CD8-positive, alpha-beta memory T cell (primary cell): Measurements from ENCODE around the gene CCL21. TPM values are rescaled to one million over a fixed set of nuclear protein-coding genes. Genes with fewer than 3 reads are reported as not detected.

Source experiments
- CTCF ChIA-PET: fragments of 350-600 bp; sonication (Branson Sonifier 250); formaldehyde crosslinking; loops from one replicate; lab custom pipeline; 2021; ENCODE audit warnings: antibody characterized with exemption; lab: Charles Lee
- POLR2A ChIA-PET: fragments of 350-600 bp; sonication (Branson Sonifier 250); formaldehyde crosslinking; loops from one replicate; lab custom pipeline; 2021; ENCODE audit warnings: antibody characterized with exemption; lab: Charles Lee
- DNase-seq, 5 donors: peaks; one replicate each; pipeline versions ENCODE4 v3.0.0 to v3.0.0-alpha.2; 2020 to 2022; ENCODE audit warnings: mixed read lengths in 1 of 5
- H3K27ac ChIP-seq: one replicate; pipeline ENCODE4 v1.7.0; 2013; ENCODE audit warnings: low read depth, mild to moderate bottlenecking, low read length, moderate library complexity
- H3K27me3 ChIP-seq: 2 replicates; pipeline ENCODE4 v1.7.0; 2013; ENCODE audit warnings: low read length, mild to moderate bottlenecking; ENCODE audit not compliant: insufficient read depth, poor library complexity, severe bottlenecking
- H3K36me3 ChIP-seq: 2 replicates; pipeline ENCODE4 v1.7.0; 2013; ENCODE audit warnings: mild to moderate bottlenecking, low read length, moderate library complexity; ENCODE audit not compliant: insufficient read depth
- H3K4me1 ChIP-seq: 2 replicates; pipeline ENCODE4 v1.7.0; 2013; ENCODE audit warnings: mild to moderate bottlenecking, low read length, moderate library complexity; ENCODE audit not compliant: insufficient read depth
- H3K4me3 ChIP-seq: 2 replicates; pipeline ENCODE4 v1.7.0; 2013; ENCODE audit warnings: mild to moderate bottlenecking, low read length
- H3K9me3 ChIP-seq: 2 replicates; pipeline ENCODE4 v1.7.0; 2013; ENCODE audit warnings: mild to moderate bottlenecking, low read length
- H3K27ac Mint-ChIP-seq, 8 donors: one replicate each; pipeline ENCODE4 v1.8.0; 2020 to 2021; ENCODE audit warnings: mixed read lengths in 8 of 8, mild to moderate bottlenecking in 6 of 8, inconsistent platforms in 3 of 8, moderate library complexity in 3 of 8
- H3K27me3 Mint-ChIP-seq, 2 donors: one replicate each; pipeline ENCODE4 v1.8.0; 2020 to 2021; ENCODE audit warnings: mixed read lengths in 2 of 2, mild to moderate bottlenecking in 1 of 2, moderate library complexity in 1 of 2
- H3K36me3 Mint-ChIP-seq, 3 donors: one replicate each; pipeline ENCODE4 v1.8.0; 2020 to 2021; ENCODE audit warnings: mixed read lengths in 3 of 3, inconsistent platforms in 1 of 3, mild to moderate bottlenecking in 1 of 3
- H3K4me1 Mint-ChIP-seq, 3 donors: one replicate each; pipeline ENCODE4 v1.8.0; 2020 to 2021; ENCODE audit warnings: mixed read lengths in 3 of 3, inconsistent platforms in 1 of 3, mild to moderate bottlenecking in 1 of 3
- H3K4me3 Mint-ChIP-seq, 7 donors: one replicate each; pipeline ENCODE4 v1.8.0; 2020 to 2021; ENCODE audit warnings: mixed read lengths in 7 of 7, mild to moderate bottlenecking in 6 of 7, moderate library complexity in 4 of 7, inconsistent platforms in 2 of 7
- H3K9me3 Mint-ChIP-seq, 5 donors: one replicate each; pipeline ENCODE4 v1.8.0; 2020 to 2022; ENCODE audit warnings: mixed read lengths in 5 of 5, mild to moderate bottlenecking in 3 of 5, moderate library complexity in 2 of 5, inconsistent platforms in 1 of 5
- polyA plus RNA-seq: library from polyadenylated mRNA; unstranded; fragments of 300-500 nt; fragmentation: Illumina TruSeq; gene quantifications from one replicate; pipeline ENCODE4 v1.2.3, GENCODE V29; 2021
- total RNA-seq, 2 experiments: library from RNA; stranded (reverse); gene quantifications; one replicate each; pipeline ENCODE4 v1.2.3, GENCODE V29; 2021

The CCL21 gene
- total and polyA plus RNA-seq, 3 experiments from 2014 or later = not detected

- no peak overlapping the region for H3K27ac ChIP-seq
- DNase-seq = peak; percentile 63 to 78 (median 70)
- Mint-ChIP-seq H3K4me3 (peak overlapping the region in 6 of 7 donors; percentile 33 to 84 (median 72)), H3K36me3 (no peaks in the 10 kb centered on the region), H3K9me3 (no peaks in the 10 kb centered on the region), H3K4me1 (peaks cover 6 to 16% (median 13%) of the 10 kb centered on the region in 3 donors), H3K27ac (peak overlapping the region in 2 of 8 donors; percentile 5 to 40), H3K27me3 (peaks cover 8 to 9% of the 10 kb centered on the region in 2 donors)
- ChIA-PET CTCF (interaction anchor here (0.8 to 4.6 kb wide), 12 partner anchors 9 to 81 kb away, joined by 3 to 32 read pairs (median 6); partner anchors contain the start of genes CCL21, DCTN3, GALT and SIGMAR1), POLR2A (interaction anchor here (0.7 kb wide), 1 partner anchor 43 kb away, joined by 4 read pairs; no protein-coding TSS in a partner anchor)
- no peaks in the 10 kb centered on the region for H3K27me3 ChIP-seq
- H3K4me1 ChIP-seq = peaks cover 9% of the 10 kb centered on the region
- H3K9me3 ChIP-seq = no peaks in the 10 kb centered on the region
- H3K36me3 ChIP-seq = no peaks in the 10 kb centered on the region
- H3K4me3 ChIP-seq = peak overlapping the region; percentile 62
These were observed 8.7 kb downstream of the CCL21 start for GRCh38 chr9:34701023-34701768.

- no peaks in the 10 kb centered on the region for H3K9me3 ChIP-seq
- no peaks in the 10 kb centered on the region for H3K36me3 ChIP-seq
- no peaks in the 10 kb centered on the region for H3K4me1 ChIP-seq
- POLR2A ChIA-PET = no interaction called here
- Mint-ChIP-seq H3K9me3 (no peaks in the 10 kb centered on the region), H3K36me3 (no peaks in the 10 kb centered on the region), H3K4me3 (no peak overlapping the region), H3K4me1 (no peaks in the 10 kb centered on the region), H3K27ac (peak overlapping the region in 1 of 8 donors; percentile 37), H3K27me3 (peaks cover 5 to 10% of the 10 kb centered on the region in 2 donors)
- DNase-seq = no peak
- no peaks in the 10 kb centered on the region for H3K27me3 ChIP-seq
- no peak overlapping the region for H3K27ac ChIP-seq
- no peak overlapping the region for H3K4me3 ChIP-seq
- CTCF ChIA-PET = interaction anchor here (5.0 kb wide), 1 partner anchor 8 kb away, joined by 14 read pairs; no protein-coding TSS in a partner anchor
These were observed 15.1 kb downstream of the CCL21 start for GRCh38 chr9:34694811-34695210.

DNA sequence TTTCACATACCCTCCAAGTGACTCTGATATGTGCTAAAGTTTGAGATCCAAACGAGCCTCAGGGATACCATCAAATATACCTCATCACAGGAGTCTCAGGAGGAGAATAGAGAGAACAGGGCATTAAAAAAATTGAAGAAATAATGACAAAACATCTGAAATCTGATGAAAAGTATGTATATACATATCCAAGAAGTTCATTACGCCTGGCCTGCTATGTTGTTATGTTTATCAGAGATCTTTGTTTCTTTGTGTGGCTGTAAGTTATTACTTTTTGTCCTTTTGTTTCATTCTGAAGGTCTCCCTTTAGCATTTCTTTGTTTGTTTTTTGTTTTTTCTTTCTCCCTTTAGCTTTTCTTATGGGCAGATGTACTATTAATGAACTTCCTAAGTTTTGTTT, 16.4 kb downstream of the CCL21 start:
- Histone ChIP-seq H3K27me3 (no peaks in the 10 kb centered on the region), H3K4me3 (no peak overlapping the region), H3K27ac (no peak overlapping the region), H3K36me3 (no peaks in the 10 kb centered on the region), H3K9me3 (no peaks in the 10 kb centered on the region), H3K4me1 (no peaks in the 10 kb centered on the region)
- POLR2A ChIA-PET = no interaction called here
- H3K9me3 Mint-ChIP-seq = no peaks in the 10 kb centered on the region
- H3K27me3 Mint-ChIP-seq = peaks cover 3 to 11% of the 10 kb centered on the region in 2 donors
- no peak for DNase-seq
- no peak overlapping the region for H3K27ac Mint-ChIP-seq
- H3K4me1 Mint-ChIP-seq = no peaks in the 10 kb centered on the region
- CTCF ChIA-PET = interaction anchor here (5.0 kb wide), 1 partner anchor 9 kb away, joined by 14 read pairs; no protein-coding TSS in a partner anchor
- no peaks in the 10 kb centered on the region for H3K36me3 Mint-ChIP-seq
- no peak overlapping the region for H3K4me3 Mint-ChIP-seq

GRCh38 chr9:34691936-34692315, 18.0 kb downstream of the CCL21 start:
- POLR2A ChIA-PET = no interaction called here

DNA sequence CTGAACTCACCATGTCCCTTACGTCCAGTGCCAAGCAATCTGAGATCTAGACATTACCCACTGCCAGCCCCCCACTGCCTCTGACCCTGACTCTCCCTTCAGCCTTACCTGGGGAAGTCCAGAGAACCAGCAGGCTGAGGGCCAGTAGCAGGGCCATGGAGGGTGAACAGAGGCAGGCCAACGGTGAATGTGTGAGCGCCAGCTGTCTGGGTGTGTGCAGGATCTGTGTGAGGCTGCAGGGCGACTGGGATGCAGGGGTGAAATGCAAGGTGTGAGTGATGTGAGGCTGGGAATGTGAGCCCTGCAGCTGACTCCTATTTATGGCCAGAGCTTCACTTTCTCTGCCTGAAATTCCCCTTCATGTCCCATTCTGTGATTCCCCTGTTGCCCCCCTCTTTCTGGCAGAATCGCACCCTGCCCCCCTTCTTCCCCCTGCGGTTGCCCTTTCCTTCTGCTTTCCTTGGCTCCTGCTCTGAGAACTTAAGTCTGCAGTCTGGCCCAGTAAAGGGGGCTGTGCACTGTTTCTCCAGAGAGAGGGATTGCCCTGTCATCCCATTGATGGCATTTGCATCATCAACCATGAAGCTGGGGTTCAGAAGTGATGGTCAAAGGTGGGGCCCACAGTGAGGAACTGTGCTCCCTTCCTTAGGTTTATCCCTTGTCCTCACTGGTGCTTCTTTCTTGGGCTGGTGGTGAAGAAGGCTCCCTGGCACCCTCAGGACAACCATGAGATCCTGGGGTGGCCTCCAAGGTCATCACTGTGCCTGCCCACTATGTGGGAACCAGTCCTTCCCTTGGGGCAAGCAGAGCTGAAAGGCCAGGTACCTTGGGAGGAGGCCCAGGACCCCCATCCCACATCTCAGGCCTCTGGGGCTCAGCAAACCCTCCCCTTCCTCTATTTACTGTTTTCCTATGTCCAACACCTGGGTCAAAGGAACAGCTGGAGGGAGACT, 18.7 kb downstream of the CCL21 start, which contains the start of gene CCL19:
Gene CCL19 (minus strand): TSS at position 294 of the 953 bp plus-strand sequence. CDS start 137 bp downstream, at position 157.
- Histone ChIP-seq H3K4me1 (no peaks in the 10 kb centered on the region), H3K4me3 (no peak within 1 kb of the TSS), H3K36me3 (no peaks in the 10 kb centered on the region), H3K27me3 (no peaks in the 10 kb centered on the region), H3K27ac (no peak within 1 kb of the TSS), H3K9me3 (no peaks in the 10 kb centered on the region)
- H3K4me3 Mint-ChIP-seq = no peak within 1 kb of the TSS
- H3K4me1 Mint-ChIP-seq = no peaks in the 10 kb centered on the region
- H3K9me3 Mint-ChIP-seq = no peaks in the 10 kb centered on the region
- H3K36me3 Mint-ChIP-seq = no peaks in the 10 kb centered on the region
- DNase-seq = no peak
- CTCF ChIA-PET = interaction anchor here (1.4 to 5.0 kb wide), 3 partner anchors 9 to 45 kb away, joined by 4 to 14 read pairs (median 9); partner anchors contain the start of gene GALT
- H3K27me3 Mint-ChIP-seq = peaks cover 3 to 24% of the 10 kb centered on the region in 2 donors
- H3K27ac Mint-ChIP-seq = peak within 1 kb of the TSS in 1 of 8 donors; percentile 65
- POLR2A ChIA-PET = no interaction called here

More at GRCh38 chr9:34691936-34692315, 18.0 kb downstream of the CCL21 start:
- H3K36me3 Mint-ChIP-seq = no peaks in the 10 kb centered on the region
- no peaks in the 10 kb centered on the region for H3K9me3 Mint-ChIP-seq
- Histone ChIP-seq H3K4me3 (no peak overlapping the region), H3K4me1 (no peaks in the 10 kb centered on the region), H3K36me3 (no peaks in the 10 kb centered on the region), H3K27me3 (no peaks in the 10 kb centered on the region), H3K27ac (no peak overlapping the region), H3K9me3 (no peaks in the 10 kb centered on the region)
- DNase-seq = no peak
- no peak overlapping the region for H3K4me3 Mint-ChIP-seq
- H3K4me1 Mint-ChIP-seq = no peaks in the 10 kb centered on the region
- H3K27me3 Mint-ChIP-seq = peaks cover 3 to 20% of the 10 kb centered on the region in 2 donors
- CTCF ChIA-PET = interaction anchor here (1.4 to 5.0 kb wide), 3 partner anchors 9 to 46 kb away, joined by 4 to 14 read pairs (median 9); partner anchors contain the start of gene GALT
- H3K27ac Mint-ChIP-seq = no peak overlapping the region

DNA sequence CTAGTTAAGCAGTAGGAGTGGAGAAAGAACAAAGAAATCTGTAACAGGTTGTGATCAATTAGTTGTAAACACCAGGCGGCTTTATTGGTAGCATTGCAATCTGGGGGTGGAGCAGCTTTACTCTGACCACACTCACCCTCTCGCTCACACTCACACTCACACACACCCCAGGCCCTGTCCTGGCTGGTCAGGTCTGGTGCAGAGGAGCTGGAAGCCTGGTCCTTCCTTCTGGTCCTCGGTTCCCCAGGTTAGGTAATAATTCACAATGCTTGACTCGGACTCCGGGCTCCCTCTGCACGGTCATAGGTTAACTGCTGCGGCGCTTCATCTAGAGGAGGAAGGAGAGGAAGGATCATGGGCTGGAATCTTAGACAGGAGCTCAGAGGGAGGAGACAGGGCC, 20.4 kb downstream of the CCL21 start:
- H3K9me3 ChIP-seq = no peaks in the 10 kb centered on the region
- Mint-ChIP-seq H3K27me3 (peaks cover 0 to 16% of the 10 kb centered on the region in 2 donors), H3K9me3 (no peaks in the 10 kb centered on the region), H3K27ac (no peak overlapping the region), H3K4me3 (no peak overlapping the region), H3K36me3 (no peaks in the 10 kb centered on the region), H3K4me1 (no peaks in the 10 kb centered on the region)
- CTCF ChIA-PET = interaction anchor here (5.0 kb wide), 1 partner anchor 13 kb away, joined by 14 read pairs; no protein-coding TSS in a partner anchor
- DNase-seq = no peak
- POLR2A ChIA-PET = no interaction called here
- no peaks in the 10 kb centered on the region for H3K27me3 ChIP-seq
- no peaks in the 10 kb centered on the region for H3K36me3 ChIP-seq
- H3K4me3 ChIP-seq = no peak overlapping the region
- H3K4me1 ChIP-seq = no peaks in the 10 kb centered on the region
- H3K27ac ChIP-seq = no peak overlapping the region

DNA sequence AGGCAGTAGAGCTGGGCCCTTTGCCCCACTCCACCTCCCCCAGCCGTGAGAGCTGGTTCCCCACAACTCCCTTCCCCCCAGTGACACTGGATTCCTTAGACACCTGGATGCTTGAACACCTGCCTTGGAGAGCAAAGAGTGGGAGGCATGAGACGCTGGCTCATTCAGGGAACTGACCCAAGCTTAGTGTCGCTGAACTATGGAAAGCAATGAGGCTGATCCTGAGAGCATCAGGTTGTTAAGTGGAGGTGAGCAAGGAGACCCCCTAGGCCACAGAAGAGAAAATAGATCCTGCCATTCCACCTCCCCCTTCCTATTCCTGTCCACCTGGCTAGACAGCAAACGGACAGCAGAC, 20.8 kb downstream of the CCL21 start:
- Histone ChIP-seq H3K27ac (no peak overlapping the region), H3K4me1 (no peaks in the 10 kb centered on the region), H3K9me3 (no peaks in the 10 kb centered on the region), H3K36me3 (no peaks in the 10 kb centered on the region), H3K4me3 (no peak overlapping the region), H3K27me3 (no peaks in the 10 kb centered on the region)
- Mint-ChIP-seq H3K27me3 (peaks cover 0 to 16% of the 10 kb centered on the region in 2 donors), H3K9me3 (no peaks in the 10 kb centered on the region), H3K27ac (peak overlapping the region in 1 of 8 donors; percentile 47), H3K36me3 (no peaks in the 10 kb centered on the region), H3K4me1 (no peaks in the 10 kb centered on the region), H3K4me3 (no peak overlapping the region)
- DNase-seq = no peak
- POLR2A ChIA-PET = no interaction called here
- CTCF ChIA-PET = no interaction called here
